H1 (cell line): Measurements from ENCODE around the gene EYA4. TPM values are rescaled to one million over a fixed set of nuclear protein-coding genes. Genes with fewer than 3 reads are reported as not detected.

Source experiments
- CTCF ChIA-PET: fragments of 300-600 bp; sonication (Branson Sonifier 250); formaldehyde crosslinking; loops from one replicate; lab custom pipeline; 2021; ENCODE audit not compliant: partially characterized antibody; lab: Charles Lee
- POLR2A ChIA-PET: fragments of 300-600 bp; sonication (Branson Sonifier 250); formaldehyde crosslinking; loops from one replicate; lab custom pipeline; 2021; ENCODE audit warnings: inconsistent platforms; ENCODE audit not compliant: partially characterized antibody; lab: Charles Lee
- DNase-seq, 2 experiments: peaks; one replicate each; pipeline versions ENCODE4 v3.0.0 to v3.0.0-alpha.2; 2010 to 2022; ENCODE audit warnings: low spot score in 2 of 2, low read depth in 1 of 2, mixed read lengths in 1 of 2
- FAIRE-seq: peaks from 2 replicates; lab custom pipeline; 2011; peaks lifted over from hg19 to GRCh38; lab: Jason Lieb, UNC
- H2AFZ ChIP-seq: 2 replicates; pipeline ENCODE4 v1.8.1; 2012; ENCODE audit warnings: low read length, inconsistent platforms
- H2AK5ac ChIP-seq: 2 replicates; pipeline ENCODE4 v1.6.1; 2013; ENCODE audit warnings: low read depth, low read length
- H2BK120ac ChIP-seq: replicated peaks from 2 replicates; pipeline ENCODE3; 2013; ENCODE audit warnings: low read depth, low read length, inconsistent platforms
- H2BK12ac ChIP-seq: 2 replicates; pipeline ENCODE4 v1.6.1; 2013; ENCODE audit warnings: low read depth, low read length
- H2BK15ac ChIP-seq: 2 replicates; pipeline ENCODE4 v1.6.1; 2013; ENCODE audit warnings: low read length
- H2BK20ac ChIP-seq: 2 replicates; pipeline ENCODE4 v1.6.1; 2013; ENCODE audit warnings: low read length
- H2BK5ac ChIP-seq: 2 replicates; pipeline ENCODE4 v1.6.1; 2013; ENCODE audit warnings: low read depth, low read length
- H3K14ac ChIP-seq: 2 replicates; pipeline ENCODE4 v1.6.1; 2013; ENCODE audit warnings: inconsistent platforms; ENCODE audit not compliant: insufficient read length
- H3K18ac ChIP-seq: 2 replicates; pipeline ENCODE4 v1.6.1; 2013; ENCODE audit warnings: low read length; ENCODE audit errors: extremely low read depth
- H3K23ac ChIP-seq: 2 replicates; pipeline ENCODE4 v1.6.1; 2013; ENCODE audit warnings: inconsistent platforms; ENCODE audit not compliant: insufficient read length
- H3K23me2 ChIP-seq: 2 replicates; pipeline ENCODE4 v1.6.1; 2013; ENCODE audit warnings: low read depth, low read length
- H3K27ac ChIP-seq: 2 replicates; pipeline ENCODE4 v1.6.1; 2011; ENCODE audit warnings: low read depth, low read length, inconsistent platforms
- H3K27me3 ChIP-seq, 4 experiments: replicated peaks in 1 of 4; 1 replicate in 1 of 4; 2 replicates in 3 of 4; pipeline versions ENCODE4 v1.6.1 to v1.8.1; 2011 to 2013; ENCODE audit warnings: low read length in 3 of 4, mild to moderate bottlenecking in 3 of 4, inconsistent platforms in 2 of 4, mixed read lengths in 2 of 4, moderate library complexity in 1 of 4; ENCODE audit not compliant: control insufficient read depth in 3 of 4, insufficient read depth in 3 of 4; ENCODE audit errors: extremely low read depth in 1 of 4
- H3K36me3 ChIP-seq, 4 experiments: 2 replicates each; pipeline versions ENCODE4 v1.6.1 to v1.8.1; 2011 to 2013; ENCODE audit warnings: mild to moderate bottlenecking in 4 of 4, low read length in 3 of 4, moderate library complexity in 2 of 4, control low read depth in 1 of 4, inconsistent platforms in 1 of 4; ENCODE audit not compliant: insufficient read depth in 4 of 4, control insufficient read depth in 2 of 4
- H3K4ac ChIP-seq: replicated peaks from 2 replicates; pipeline ENCODE3; 2013; ENCODE audit warnings: low read length, low read depth, mixed read lengths, inconsistent platforms; ENCODE audit not compliant: insufficient read length
- H3K4me1 ChIP-seq, 4 experiments: replicated peaks in 1 of 4; 1 replicate in 1 of 4; 2 replicates in 3 of 4; pipeline versions ENCODE4 v1.6.1 to v1.8.1; 2011 to 2013; ENCODE audit warnings: low read length in 3 of 4, inconsistent platforms in 2 of 4, mixed read lengths in 1 of 4; ENCODE audit not compliant: insufficient read depth in 4 of 4, control insufficient read depth in 3 of 4
- H3K4me2 ChIP-seq, 2 experiments: 2 replicates each; pipeline versions ENCODE4 v1.6.1 to v1.8.1; 2011 to 2013; ENCODE audit warnings: low read depth in 2 of 2, low read length in 2 of 2, control low read depth in 1 of 2, inconsistent platforms in 1 of 2, mild to moderate bottlenecking in 1 of 2; ENCODE audit not compliant: insufficient read depth in 1 of 2
- H3K4me3 ChIP-seq, 4 experiments: fragments of 200-600, 300-600 bp in 1 of 4; sonication (generic), shearing (Covaris generic), sonication (Bioruptor Twin) in 1 of 4; 2 replicates each; pipeline versions ENCODE4 v1.5.1 to v1.8.1; 2011 to 2016; ENCODE audit warnings: low read length in 4 of 4, low read depth in 3 of 4, control low read depth in 2 of 4, inconsistent platforms in 2 of 4, mild to moderate bottlenecking in 2 of 4, mixed read lengths in 1 of 4, moderate library complexity in 1 of 4; ENCODE audit not compliant: insufficient read depth in 2 of 4; ENCODE audit errors: extremely low read depth in 1 of 4
- H3K56ac ChIP-seq: replicated peaks from 2 replicates; pipeline ENCODE3; 2013; ENCODE audit warnings: low read depth, mild to moderate bottlenecking, mixed read lengths, low read length, inconsistent platforms; ENCODE audit not compliant: insufficient read length
- H3K79me1 ChIP-seq: 2 replicates; pipeline ENCODE4 v1.6.1; 2013; ENCODE audit warnings: low read depth, low read length, control low read depth
- H3K79me2 ChIP-seq, 2 experiments: 2 replicates each; pipeline versions ENCODE4 v1.6.1 to v1.8.1; 2012 to 2013; ENCODE audit warnings: low read length in 2 of 2, mild to moderate bottlenecking in 2 of 2, inconsistent platforms in 1 of 2; ENCODE audit not compliant: insufficient read depth in 2 of 2, control insufficient read depth in 1 of 2
- H3K9ac ChIP-seq, 4 experiments: replicated peaks in 1 of 4; 1 replicate in 1 of 4; 2 replicates in 3 of 4; pipeline versions ENCODE4 v1.6.1 to v1.8.1; 2011 to 2013; ENCODE audit warnings: low read depth in 3 of 4, low read length in 3 of 4, control low read depth in 2 of 4, mild to moderate bottlenecking in 2 of 4, moderate library complexity in 2 of 4, inconsistent platforms in 1 of 4; ENCODE audit errors: extremely low read depth in 1 of 4
- H3K9me3 ChIP-seq, 2 experiments: 2 replicates each; pipeline versions ENCODE4 v1.6.1 to v1.8.1; 2012 to 2013; ENCODE audit warnings: mild to moderate bottlenecking in 2 of 2, moderate library complexity in 2 of 2, control low read depth in 1 of 2, inconsistent platforms in 1 of 2, low read depth in 1 of 2, low read length in 1 of 2, mixed read lengths in 1 of 2; ENCODE audit not compliant: insufficient read depth in 2 of 2
- H4K20me1 ChIP-seq, 2 experiments: replicated peaks in 1 of 2; 2 replicates each; pipeline versions ENCODE3 to v1.8.1; 2011 to 2013; ENCODE audit warnings: inconsistent platforms in 2 of 2, low read length in 2 of 2, mild to moderate bottlenecking in 1 of 2; ENCODE audit not compliant: insufficient read depth in 2 of 2, control insufficient read depth in 1 of 2
- H4K5ac ChIP-seq: 2 replicates; pipeline ENCODE4 v1.6.1; 2013; ENCODE audit warnings: low read length, low read depth, mixed read lengths, inconsistent platforms; ENCODE audit not compliant: insufficient read length
- H4K8ac ChIP-seq: 2 replicates; pipeline ENCODE4 v1.8.0; 2013; ENCODE audit warnings: mild to moderate bottlenecking, moderate library complexity, low read length, inconsistent platforms; ENCODE audit not compliant: insufficient read depth; ENCODE audit errors: extremely low read depth
- H4K91ac ChIP-seq: replicated peaks from 2 replicates; pipeline ENCODE3; 2013; ENCODE audit warnings: low read length, mixed read lengths, inconsistent platforms; ENCODE audit not compliant: insufficient read length
- CEBPB ChIP-seq: IDR thresholded peaks from 2 replicates; pipeline ENCODE4 v1.6.1; 2012; ENCODE audit warnings: low read depth, low read length
- GABPA ChIP-seq: IDR thresholded peaks from 2 replicates; pipeline ENCODE4 v1.6.1; 2011; ENCODE audit warnings: mild to moderate bottlenecking, low read length, moderate library complexity, borderline replicate concordance; ENCODE audit not compliant: insufficient read depth
- HDAC6 ChIP-seq: IDR thresholded peaks from one replicate; pipeline ENCODE4 v1.7.1; 2012; ENCODE audit warnings: low read depth, mild to moderate bottlenecking, inconsistent platforms, low read length, moderate library complexity
- PHF8 ChIP-seq: fragments of 200-600 bp; sonication (generic); conservative IDR thresholded peaks from 2 replicates; pipeline ENCODE4 v1.7.1; 2012; ENCODE audit warnings: low read depth, mild to moderate bottlenecking, inconsistent platforms, low read length, moderate library complexity
- RNF2 ChIP-seq: fragments of 200-900, 300-1000 bp; sonication (generic); IDR thresholded peaks from 2 replicates; pipeline ENCODE4 v1.7.1; 2016; ENCODE audit warnings: borderline replicate concordance, low read depth, mild to moderate bottlenecking, antibody characterized with exemption, low read length; ENCODE audit not compliant: poor library complexity, severe bottlenecking; ENCODE audit errors: missing control alignments
- SAP30 ChIP-seq: fragments of 300-600 bp; sonication (generic); IDR thresholded peaks from 2 replicates; pipeline ENCODE4 v1.7.1; 2012; ENCODE audit warnings: low read length, moderate library complexity, mild to moderate bottlenecking, inconsistent platforms; ENCODE audit not compliant: insufficient read depth, insufficient replicate concordance
- SIN3A ChIP-seq, 2 experiments: IDR thresholded peaks in 1 of 2; conservative IDR thresholded peaks in 1 of 2; 2 replicates each; pipeline ENCODE4 v1.6.1; 2011 to 2012; ENCODE audit warnings: low read length in 2 of 2, improper control_type of control experiment in 1 of 2, low read depth in 1 of 2, mild to moderate bottlenecking in 1 of 2
- TAF1 ChIP-seq: IDR thresholded peaks from 2 replicates; pipeline ENCODE4 v1.6.1; 2011; ENCODE audit warnings: mild to moderate bottlenecking, low read depth, low read length
- TAF7 ChIP-seq: optimal IDR thresholded peaks from 2 replicates; pipeline ENCODE3; 2011; ENCODE audit warnings: low read depth, mild to moderate bottlenecking, inconsistent platforms, low read length, moderate library complexity, borderline replicate concordance
- YY1 ChIP-seq: IDR thresholded peaks from 2 replicates; pipeline ENCODE4 v1.6.1; 2011; ENCODE audit warnings: low read depth, mild to moderate bottlenecking, low read length
- WGBS, 2 experiments: shearing (Covaris generic) in 1 of 2; methylation state at CpG; one replicate each; pipeline versions ENCODE4 v1.1.6 to v1.1.7; 2013 to 2015; ENCODE audit warnings: low lambda C conversion rate in 2 of 2, mixed read lengths in 2 of 2, inconsistent platforms in 1 of 2, low coverage in 1 of 2, missing lambda C conversion rate in 1 of 2; ENCODE audit not compliant: insufficient replicate concordance in 2 of 2, insufficient coverage in 1 of 2, insufficient read length in 1 of 2; ENCODE audit errors: extremely low coverage in 1 of 2, missing lambda C conversion rate in 1 of 2; 5-methylcytosine and 5-hydroxymethylcytosine counted together
- polyA plus RNA-seq, 7 experiments: library from polyadenylated mRNA; depleted of rRNA in 3 of 7; stranded (reverse) in 5 of 7; unstranded in 2 of 7; fragments of >200 nt in 5 of 7; fragments of 200-250 nt in 2 of 7; gene quantifications; 1 replicate in 5 of 7; 2 replicates in 1 of 7; 4 replicates in 1 of 7; pipeline versions ENCODE4 v1.2.1 to v1.2.3, GENCODE V29; 2011 to 2013; ENCODE audit warnings: missing spikeins in 2 of 7, mixed read lengths in 2 of 7
- total RNA-seq: library from RNA; stranded (reverse); fragmentation: NEBNext Ultra II Directional; extraction: Animal tissue kit (Norgen Biotek cat#: 25700); gene quantifications from 2 replicates; pipeline ENCODE4 v1.2.1, GENCODE V29; 2021
- TF ChIP-seq, protein P1 (sequence below): IDR thresholded peaks from 2 replicates; pipeline ENCODE4 v1.6.1; 2012; ENCODE audit warnings: low read length, inconsistent platforms

The EYA4 gene
- total and polyA plus RNA-seq, 2 of the 8 experiments (the other 6 are each of a cell fraction or from before 2014, with no cell fraction given): 0.06 to 0.17 TPM

- Histone ChIP-seq H4K8ac (no peak overlapping the region), H2BK12ac (no peak overlapping the region), H3K27me3 (no peaks in the 10 kb centered on the region), H3K9ac (no peak overlapping the region), H4K5ac (no peak overlapping the region), H2AFZ (no peak overlapping the region), H3K4me2 (no peak overlapping the region), H3K18ac (no peak overlapping the region), H3K4me1 (no peaks in the 10 kb centered on the region), H3K27ac (no peak overlapping the region), H2BK120ac (no peak overlapping the region), H3K23me2 (no peaks in the 10 kb centered on the region), H2BK5ac (no peak overlapping the region), H3K4ac (no peak overlapping the region), H3K14ac (no peak overlapping the region), H3K9me3 (no peaks in the 10 kb centered on the region), H3K56ac (no peak overlapping the region), H3K36me3 (no peaks in the 10 kb centered on the region), H2BK15ac (no peak overlapping the region), H3K79me1 (no peaks in the 10 kb centered on the region), H2AK5ac (no peak overlapping the region), H4K91ac (no peak overlapping the region), H3K4me3 (no peak overlapping the region), H2BK20ac (no peak overlapping the region), H3K79me2 (no peaks in the 10 kb centered on the region), H3K23ac (no peak overlapping the region), H4K20me1 (no peaks in the 10 kb centered on the region)
- CTCF ChIA-PET: interaction anchor here (0.9 kb wide), 2 partner anchors 9 to 24 kb away, joined by 3 read pairs; no protein-coding TSS in a partner anchor
- 96% methylated on average over 1 of the region's 1 CpG; no CpG with 5 or more reads in 1 of the 2 experiments for WGBS, 2 experiments
- DNase-seq: no peak
- POLR2A ChIA-PET: no interaction called here
- FAIRE-seq: no peak
- no peak for TF ChIP-seq GABPA
- TF ChIP-seq SIN3A (conservative IDR thresholded peaks at IDR 0.05 in 1 of 2, IDR thresholded peaks at IDR 0.05 in 1 of 2; ENCODE audit: low read depth in 1 of 2, low read length in 2 of 2): no peak
- TF ChIP-seq PHF8: no peak
- TF ChIP-seq, protein P1, sequence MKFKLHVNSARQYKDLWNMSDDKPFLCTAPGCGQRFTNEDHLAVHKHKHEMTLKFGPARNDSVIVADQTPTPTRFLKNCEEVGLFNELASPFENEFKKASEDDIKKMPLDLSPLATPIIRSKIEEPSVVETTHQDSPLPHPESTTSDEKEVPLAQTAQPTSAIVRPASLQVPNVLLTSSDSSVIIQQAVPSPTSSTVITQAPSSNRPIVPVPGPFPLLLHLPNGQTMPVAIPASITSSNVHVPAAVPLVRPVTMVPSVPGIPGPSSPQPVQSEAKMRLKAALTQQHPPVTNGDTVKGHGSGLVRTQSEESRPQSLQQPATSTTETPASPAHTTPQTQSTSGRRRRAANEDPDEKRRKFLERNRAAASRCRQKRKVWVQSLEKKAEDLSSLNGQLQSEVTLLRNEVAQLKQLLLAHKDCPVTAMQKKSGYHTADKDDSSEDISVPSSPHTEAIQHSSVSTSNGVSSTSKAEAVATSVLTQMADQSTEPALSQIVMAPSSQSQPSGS: no peak
- TF ChIP-seq CEBPB: no peak
- no peak for TF ChIP-seq TAF1
- TF ChIP-seq YY1: no peak
- no peak for TF ChIP-seq RNF2
- no peak for TF ChIP-seq SAP30
- TF ChIP-seq TAF7: no peak
- TF ChIP-seq HDAC6: no peak
These were observed 118.1 kb downstream of the EYA4 start for GRCh38 chr6:133359256-133359655.
